GM18858 (cell line): ENCODE measurements around the gene SAMD8.
"Not testable (repeated sequence)": the region's sequence is repeated elsewhere in the genome, so short reads cannot be mapped to it uniquely, and the experiment has no call there.

Experiments used
- ATAC-seq: cut with Tn5 transposase; IDR thresholded peaks from one replicate; pipeline ENCODE4 v1.9.1; 2021; ENCODE audit not compliant: unreplicated experiment

Gene SAMD8

GRCh38 chr10:75210282-75211006 is 99.0 kb downstream of the SAMD8 start, which contains the start of gene VDAC2:
Gene VDAC2, plus strand, starts transcription at chr10:75210796. Its CDS starts 363 bp downstream, at chr10:75211159.
- peak; percentile 53 for ATAC-seq

- no peak for ATAC-seq
Measured at GRCh38 chr10:75211007-75211691, 99.7 kb downstream of the SAMD8 start.

GRCh38 chr10:75212343-75212742 is 100.9 kb downstream of the SAMD8 start:
- no peak for ATAC-seq

GRCh38 chr10:75220274-75220673 is 108.8 kb downstream of the SAMD8 start:
- no peak for ATAC-seq

GRCh38 chr10:75221492-75221891 is 110.0 kb downstream of the SAMD8 start:
- ATAC-seq, result not testable (repeated sequence)

GRCh38 chr10:75223507-75223906 is 112.1 kb downstream of the SAMD8 start:
- no peak for ATAC-seq

GRCh38 chr10:75226095-75226494 is 114.6 kb downstream of the SAMD8 start:
- no peak for ATAC-seq

GRCh38 chr10:75226656-75227055 is 115.2 kb downstream of the SAMD8 start:
- no peak for ATAC-seq

- no peak for ATAC-seq
Measured at GRCh38 chr10:75228278-75228677, 116.8 kb downstream of the SAMD8 start.

- no peak for ATAC-seq
Measured at GRCh38 chr10:75228834-75229233, 117.4 kb downstream of the SAMD8 start.

GRCh38 chr10:75229971-75230370 is 118.5 kb downstream of the SAMD8 start:
- no peak for ATAC-seq

- peak; percentile 47 for ATAC-seq
Measured at GRCh38 chr10:75230600-75231038, 119.2 kb downstream of the SAMD8 start.
